Thymus (tissue), 14 donors: Measurements from ENCODE around the gene SEC22A. TPM values are rescaled to one million over a fixed set of nuclear protein-coding genes. Genes with fewer than 3 reads are reported as not detected.
A peak's percentile ranks its signal among the peaks of the same experiment; 100 is the strongest.

ENCODE experiments used
- DNase-seq, 9 donors: peaks; one replicate each; pipeline ENCODE4 v3.0.0-alpha.2; 2013; ENCODE audit warnings: low spot score in 9 of 9, low read depth in 6 of 9, missing footprints in 1 of 9
- H3K27ac ChIP-seq, 2 donors: one replicate each; pipeline ENCODE4 v1.5.1; 2013; ENCODE audit warnings: control low read depth in 1 of 2, low read depth in 1 of 2, low read length in 1 of 2, mild to moderate bottlenecking in 1 of 2, moderate library complexity in 1 of 2
- H3K27me3 ChIP-seq, 2 donors: one replicate each; pipeline ENCODE4 v1.5.1; 2013; ENCODE audit warnings: low read length in 1 of 2; ENCODE audit not compliant: control insufficient read depth in 2 of 2, insufficient read depth in 1 of 2
- H3K36me3 ChIP-seq, 2 donors: one replicate each; pipeline ENCODE4 v1.5.1; 2013; ENCODE audit warnings: low read length in 1 of 2, mild to moderate bottlenecking in 1 of 2, moderate library complexity in 1 of 2; ENCODE audit not compliant: control insufficient read depth in 2 of 2, insufficient read depth in 2 of 2
- H3K4me1 ChIP-seq, 2 donors: one replicate each; pipeline ENCODE4 v1.5.1; 2013; ENCODE audit warnings: low read length in 2 of 2; ENCODE audit not compliant: control insufficient read depth in 2 of 2, insufficient read depth in 2 of 2
- H3K4me3 ChIP-seq, 2 donors: one replicate each; pipeline ENCODE4 v1.5.1; 2013; ENCODE audit warnings: low read length in 2 of 2, control low read depth in 1 of 2, mild to moderate bottlenecking in 1 of 2
- H3K9me3 ChIP-seq, 2 donors: one replicate each; pipeline ENCODE4 v1.5.1; 2013; ENCODE audit warnings: low read length in 1 of 2, mild to moderate bottlenecking in 1 of 2; ENCODE audit not compliant: control insufficient read depth in 2 of 2, insufficient read depth in 1 of 2
- WGBS: extraction: QIAGEN DNeasy Blood & Tissue Kit; methylation state at CpG from one replicate; pipeline ENCODE4 v1.1.7; 2013; 5-methylcytosine and 5-hydroxymethylcytosine counted together
- long read RNA-seq, 10 donors: transcript quantifications; one replicate each; lab custom pipeline, GENCODE V29; 2026
- polyA plus RNA-seq: library from polyadenylated mRNA; stranded (reverse); fragments of 200-250 nt; gene quantifications from one replicate; pipeline ENCODE4 v1.2.3, GENCODE V29; 2013
- total RNA-seq: library from RNA; stranded (reverse); fragments of 120-200 nt; gene quantifications from one replicate; pipeline ENCODE4 v1.2.4, GENCODE V29; 2013
- donor health status: healthy.

Gene SEC22A, protein sequence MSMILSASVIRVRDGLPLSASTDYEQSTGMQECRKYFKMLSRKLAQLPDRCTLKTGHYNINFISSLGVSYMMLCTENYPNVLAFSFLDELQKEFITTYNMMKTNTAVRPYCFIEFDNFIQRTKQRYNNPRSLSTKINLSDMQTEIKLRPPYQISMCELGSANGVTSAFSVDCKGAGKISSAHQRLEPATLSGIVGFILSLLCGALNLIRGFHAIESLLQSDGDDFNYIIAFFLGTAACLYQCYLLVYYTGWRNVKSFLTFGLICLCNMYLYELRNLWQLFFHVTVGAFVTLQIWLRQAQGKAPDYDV
- total RNA-seq: 23.2 TPM
- 15.8 TPM for polyA plus RNA-seq
- long read RNA-seq, donor 1: 0 reads
- long read RNA-seq, donor 2, full-length matches to known transcripts: 8 of 17 reads
- long read RNA-seq, donor 2, partial matches to known transcripts: 9 of 17 reads
- long read RNA-seq, donor 2, other reads (novel, unspliced or antisense): 0 of 17 reads
- long read RNA-seq, donor 3, full-length matches to known transcripts: 4 of 4 reads
- long read RNA-seq, donor 3, partial matches to known transcripts: 0 of 4 reads
- long read RNA-seq, donor 3, other reads (novel, unspliced or antisense): 0 of 4 reads
- long read RNA-seq, donor 4, partial matches to known transcripts: 0 of 3 reads
- long read RNA-seq, donor 4, other reads (novel, unspliced or antisense): 0 of 3 reads
- long read RNA-seq, donor 5, full-length matches to known transcripts: 9 of 9 reads
- long read RNA-seq, donor 5, partial matches to known transcripts: 0 of 9 reads
- long read RNA-seq, donor 5, other reads (novel, unspliced or antisense): 0 of 9 reads
- long read RNA-seq, donor 6, partial matches to known transcripts: 0 of 1 reads
- long read RNA-seq, donor 6, other reads (novel, unspliced or antisense): 0 of 1 reads
- long read RNA-seq, donor 7, partial matches to known transcripts: 0 of 1 reads
- long read RNA-seq, donor 7, other reads (novel, unspliced or antisense): 0 of 1 reads
- long read RNA-seq, donor 8, partial matches to known transcripts: 0 of 1 reads
- long read RNA-seq, donor 8, other reads (novel, unspliced or antisense): 0 of 1 reads
- long read RNA-seq, donor 9, partial matches to known transcripts: 0 of 4 reads
- long read RNA-seq, donor 9, other reads (novel, unspliced or antisense): 0 of 4 reads
- long read RNA-seq, donor 10, full-length matches to known transcripts: 5 of 5 reads
- long read RNA-seq, donor 10, partial matches to known transcripts: 0 of 5 reads
- long read RNA-seq, donor 10, other reads (novel, unspliced or antisense): 0 of 5 reads

DNA sequence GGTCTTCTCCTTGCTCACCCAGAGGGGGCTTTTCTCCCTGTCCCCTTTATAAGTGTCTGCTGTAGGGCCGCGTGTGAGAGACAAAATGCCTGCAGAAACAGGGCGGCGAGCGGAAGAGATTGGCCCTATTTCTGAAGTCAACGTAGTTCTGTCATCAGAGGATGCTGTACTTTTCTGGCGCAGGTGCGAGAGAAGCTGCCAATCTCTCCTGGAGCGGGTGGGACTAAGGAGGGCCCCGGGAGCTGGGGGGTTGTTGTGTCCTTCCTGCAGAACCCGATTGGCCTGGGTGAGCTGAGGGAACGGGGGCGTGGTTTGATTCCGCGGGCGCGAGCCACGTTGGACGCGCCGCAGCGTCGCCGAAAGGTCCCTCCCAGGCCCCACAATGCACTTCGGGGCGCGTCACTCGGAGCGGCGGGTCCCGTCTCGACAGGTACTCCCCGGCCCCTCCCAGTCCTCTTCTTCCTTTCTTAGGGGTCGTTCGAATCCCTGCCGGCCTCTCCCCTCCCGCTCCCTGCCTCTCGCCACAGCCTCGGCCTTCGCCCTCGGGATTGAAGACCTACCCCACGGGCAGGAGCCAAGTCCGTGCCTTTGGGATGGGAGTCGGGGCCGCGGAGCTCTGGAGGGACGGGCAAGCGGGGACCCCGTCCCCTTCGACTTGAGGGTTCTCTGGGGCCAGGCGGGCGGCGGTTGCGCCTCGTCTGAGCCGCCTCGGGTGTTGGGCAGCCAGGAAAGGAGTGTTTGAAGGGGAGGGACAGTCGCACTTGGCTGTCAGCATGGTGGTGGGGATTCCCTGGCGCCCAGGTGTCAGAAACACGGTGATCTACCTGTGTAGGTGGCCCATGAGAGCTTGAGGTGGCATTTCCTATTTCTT lies at the start of gene SEC22A:
SEC22A (plus strand) TSS at position 387 of the 871 bp plus-strand sequence. CDS start 7,275 bp downstream, outside the sequence.
- Histone ChIP-seq H3K4me3 (peak within 1 kb of the TSS; percentile 82 to 87), H3K9me3 (peaks cover 0 to 5% of the 10 kb centered on the region in 2 donors), H3K4me1 (peaks cover 8 to 13% of the 10 kb centered on the region in 2 donors), H3K27ac (peak within 1 kb of the TSS; percentile 84 to 89), H3K36me3 (peaks cover 0 to 2% of the 10 kb centered on the region in 2 donors), H3K27me3 (no peaks in the 10 kb centered on the region)
- under 1% methylated on average over 60 of the region's 60 CpGs for WGBS
- DNase-seq: peak; percentile 88 to 98 (median 94)

DNA sequence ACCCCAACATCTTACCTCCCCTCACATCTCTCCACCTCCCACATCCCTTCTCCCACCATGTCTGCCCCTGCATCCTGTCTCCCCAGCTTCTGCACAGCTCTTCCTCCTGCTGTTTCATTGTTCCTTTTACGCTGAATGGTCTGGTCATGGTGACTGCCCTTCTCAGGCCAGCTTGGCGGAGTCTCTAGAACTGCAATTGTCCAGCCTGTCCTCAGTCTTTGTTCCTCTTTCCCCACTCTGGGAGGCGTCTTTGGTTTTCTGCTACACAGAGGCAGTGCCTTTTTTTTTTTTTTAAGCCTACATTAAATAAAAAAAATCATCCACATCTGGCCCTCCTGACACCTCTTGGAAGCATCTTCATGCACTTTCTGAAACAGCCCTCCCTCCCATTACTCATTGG lies 49.1 kb upstream of the SEC22A start:
- Histone ChIP-seq H3K27ac (no peak overlapping the region), H3K4me1 (peaks cover 0 to 6% of the 10 kb centered on the region in 2 donors), H3K4me3 (no peak overlapping the region), H3K36me3 (peaks cover 7 to 15% of the 10 kb centered on the region in 2 donors), H3K9me3 (no peaks in the 10 kb centered on the region), H3K27me3 (no peaks in the 10 kb centered on the region)
- DNase-seq: no peak
- WGBS: 96% methylated on average over 3 of the region's 3 CpGs

DNA sequence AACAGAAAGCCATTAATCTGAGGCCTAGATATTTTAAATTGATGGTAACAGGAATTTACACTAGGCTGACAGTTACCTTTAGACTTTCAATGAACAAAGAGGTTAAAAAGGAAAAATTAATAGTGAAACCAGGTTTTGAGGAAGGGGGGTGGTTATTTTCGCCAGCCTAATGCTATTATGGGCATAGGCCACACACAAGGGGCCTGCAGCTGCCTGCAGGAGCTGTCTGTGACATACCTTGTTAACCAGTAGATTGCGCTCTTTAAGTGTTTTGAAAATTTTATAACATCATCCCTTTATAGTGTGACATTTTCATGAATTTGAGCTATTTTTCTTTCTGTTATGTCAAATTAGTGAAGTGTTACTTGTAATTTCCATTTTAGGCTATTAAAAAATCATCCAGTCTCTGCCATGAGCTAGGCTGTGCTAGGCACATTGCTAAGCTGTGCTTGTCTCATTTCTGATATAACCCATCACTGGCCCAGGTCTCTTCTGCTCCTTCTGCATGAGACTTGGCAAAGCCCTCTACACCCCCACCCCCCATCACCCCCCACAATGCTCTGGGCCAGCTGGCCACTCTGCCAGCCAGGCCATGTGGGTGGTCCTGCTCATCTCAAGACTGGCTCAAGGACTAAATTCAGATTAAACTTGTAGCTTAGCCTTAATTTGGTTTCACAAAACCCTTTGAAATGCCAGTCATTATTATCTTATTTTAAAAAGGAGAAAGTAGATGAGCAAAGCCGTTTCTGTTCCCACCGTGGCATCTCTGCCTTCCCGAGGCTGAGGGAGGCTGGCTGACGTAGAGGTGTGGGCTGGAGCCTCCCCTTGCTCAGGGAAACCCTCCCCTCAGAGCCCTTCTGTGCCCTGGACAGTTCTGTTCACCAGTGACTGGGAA lies 48.4 kb upstream of the SEC22A start:
- 96% methylated on average over 6 of the region's 6 CpGs for WGBS
- DNase-seq: no peak
- Histone ChIP-seq H3K4me1 (peaks cover 0 to 6% of the 10 kb centered on the region in 2 donors), H3K27me3 (no peaks in the 10 kb centered on the region), H3K9me3 (no peaks in the 10 kb centered on the region), H3K4me3 (no peak overlapping the region), H3K27ac (no peak overlapping the region), H3K36me3 (peaks cover 7 to 13% of the 10 kb centered on the region in 2 donors)

DNA sequence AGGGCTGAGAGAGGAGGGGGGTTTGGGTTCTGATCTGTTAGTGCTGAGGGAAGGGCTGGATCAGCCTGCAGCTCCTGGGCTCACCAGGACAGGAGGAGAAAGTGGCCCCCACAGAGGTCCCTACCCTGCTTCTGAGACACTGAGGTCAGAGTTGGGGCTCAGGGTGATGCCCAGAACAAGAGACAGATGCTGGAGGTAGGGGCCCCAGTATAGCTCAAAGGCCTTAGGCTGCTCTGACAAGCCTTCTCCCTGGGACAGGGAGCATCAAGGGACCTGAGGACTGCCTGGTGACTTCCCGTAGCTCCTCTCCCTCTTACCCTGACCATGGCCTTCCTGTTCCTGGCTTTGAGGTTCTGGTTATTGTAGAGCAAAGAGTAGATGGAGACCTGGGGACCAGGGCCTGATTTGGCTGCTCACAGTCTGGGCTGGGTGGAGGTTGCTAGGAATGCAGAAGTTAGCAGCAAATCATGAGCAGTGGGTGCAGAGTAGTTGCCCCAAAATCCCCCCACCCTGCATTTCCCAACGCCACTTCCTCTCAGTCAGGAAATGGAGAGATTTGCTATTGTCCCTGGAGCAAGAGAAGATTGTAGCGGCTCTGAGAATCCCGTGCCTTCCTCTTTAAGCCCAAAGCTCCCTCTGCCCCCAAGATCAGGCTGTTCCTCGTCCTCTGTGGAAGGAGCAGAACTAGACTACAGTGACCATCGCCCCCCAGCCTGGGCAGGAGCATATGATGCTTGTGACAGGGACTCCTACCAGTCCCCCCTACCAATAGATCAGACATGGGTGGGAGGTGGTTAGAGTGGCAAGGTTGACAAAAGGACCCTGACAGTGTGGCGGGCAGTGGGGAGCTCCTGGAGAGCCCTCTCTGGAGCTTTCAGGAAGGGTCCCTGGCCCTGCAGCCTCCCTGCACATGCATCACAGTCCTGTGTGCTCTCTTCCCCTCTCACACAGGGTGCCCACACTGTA lies 47.4 kb upstream of the SEC22A start:
- Histone ChIP-seq H3K4me3 (no peak overlapping the region), H3K27ac (no peak overlapping the region), H3K4me1 (peaks cover 0 to 6% of the 10 kb centered on the region in 2 donors), H3K9me3 (no peaks in the 10 kb centered on the region), H3K27me3 (no peaks in the 10 kb centered on the region), H3K36me3 (peaks cover 7 to 13% of the 10 kb centered on the region in 2 donors)
- 94% methylated on average over 7 of the region's 7 CpGs for WGBS
- no peak for DNase-seq

DNA sequence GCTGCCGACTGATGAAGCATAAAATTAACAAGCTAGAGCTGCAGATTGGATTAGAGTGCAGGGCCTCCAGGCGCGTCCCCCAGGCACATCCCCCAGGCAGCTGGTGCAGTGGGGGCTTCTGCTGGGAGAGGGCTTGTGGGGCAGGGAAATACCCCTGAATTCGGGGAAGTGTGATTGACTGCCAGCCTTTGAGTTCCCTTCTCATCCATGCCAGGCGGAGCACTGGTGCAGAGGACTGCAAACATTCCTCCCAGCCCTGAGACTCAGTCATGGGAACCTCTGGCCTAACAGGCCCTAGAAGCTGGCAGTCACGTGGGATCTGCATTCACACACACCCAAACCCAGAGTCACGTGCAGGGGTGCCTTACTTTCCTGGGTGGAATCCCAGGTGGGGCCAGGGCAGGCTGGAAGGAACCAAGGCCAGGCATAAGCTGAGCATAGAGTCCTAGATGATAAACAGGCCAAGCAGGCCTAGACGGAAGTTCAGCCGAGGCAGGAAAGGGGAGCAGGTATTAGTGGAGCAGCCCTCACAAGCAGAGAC lies 46.2 kb upstream of the SEC22A start:
- DNase-seq: no peak
- WGBS: 97% methylated on average over 9 of the region's 9 CpGs
- Histone ChIP-seq H3K9me3 (no peaks in the 10 kb centered on the region), H3K27ac (no peak overlapping the region), H3K36me3 (peaks cover 7 to 16% of the 10 kb centered on the region in 2 donors), H3K27me3 (no peaks in the 10 kb centered on the region), H3K4me1 (peaks cover 0 to 6% of the 10 kb centered on the region in 2 donors), H3K4me3 (no peak overlapping the region)

DNA sequence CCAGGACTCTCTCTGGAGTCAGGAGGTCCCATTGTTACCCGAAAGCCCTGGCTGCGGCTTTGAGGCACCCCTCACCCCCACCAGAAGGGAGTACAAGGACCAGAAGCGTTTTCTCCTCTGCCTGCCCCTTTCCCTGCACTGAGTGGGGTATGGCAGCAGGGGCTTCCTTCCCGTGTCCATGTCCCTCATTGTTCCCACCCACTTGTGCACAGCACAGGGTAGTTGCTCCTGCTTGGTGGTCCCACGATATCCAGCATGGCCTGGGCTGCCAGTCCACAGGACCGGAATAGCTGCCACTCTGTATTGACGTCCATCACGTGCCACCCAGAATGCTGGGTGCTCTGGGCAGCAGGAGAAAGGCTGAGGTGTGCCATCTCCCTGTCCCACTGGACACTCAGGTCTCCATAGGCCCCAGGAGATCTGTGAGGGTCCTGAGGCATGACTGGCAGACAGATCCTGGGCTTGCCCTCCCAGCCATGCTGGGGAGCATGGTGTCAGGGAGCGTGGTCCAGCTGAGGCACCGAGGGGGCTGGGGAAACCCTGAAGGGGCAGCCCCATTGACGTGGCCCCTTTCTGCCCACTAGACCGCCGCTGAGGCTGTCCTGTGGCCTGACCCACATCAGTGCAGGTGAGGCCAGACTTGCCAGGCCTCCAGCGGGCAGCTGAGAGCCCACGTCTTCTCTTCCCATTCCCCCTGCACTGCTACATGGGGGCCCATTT lies 45.3 kb upstream of the SEC22A start:
- H3K36me3 ChIP-seq: peaks cover 4 to 13% of the 10 kb centered on the region in 2 donors
- no peaks in the 10 kb centered on the region for H3K9me3 ChIP-seq
- peaks cover 0 to 6% of the 10 kb centered on the region in 2 donors for H3K4me1 ChIP-seq
- H3K4me3 ChIP-seq: no peak overlapping the region
- WGBS: 96% methylated on average over 15 of the region's 15 CpGs
- no peak for DNase-seq
- H3K27me3 ChIP-seq: no peaks in the 10 kb centered on the region
- no peak overlapping the region for H3K27ac ChIP-seq
